HG02798 (cell line): ENCODE results near the gene KCNJ16.

Experiments
- ATAC-seq: cut with Tn5 transposase; IDR thresholded peaks from one replicate; pipeline ENCODE4 v1.9.1; 2021; ENCODE audit warnings: mild to moderate bottlenecking; ENCODE audit not compliant: unreplicated experiment, poor library complexity

Gene KCNJ16

DNA sequence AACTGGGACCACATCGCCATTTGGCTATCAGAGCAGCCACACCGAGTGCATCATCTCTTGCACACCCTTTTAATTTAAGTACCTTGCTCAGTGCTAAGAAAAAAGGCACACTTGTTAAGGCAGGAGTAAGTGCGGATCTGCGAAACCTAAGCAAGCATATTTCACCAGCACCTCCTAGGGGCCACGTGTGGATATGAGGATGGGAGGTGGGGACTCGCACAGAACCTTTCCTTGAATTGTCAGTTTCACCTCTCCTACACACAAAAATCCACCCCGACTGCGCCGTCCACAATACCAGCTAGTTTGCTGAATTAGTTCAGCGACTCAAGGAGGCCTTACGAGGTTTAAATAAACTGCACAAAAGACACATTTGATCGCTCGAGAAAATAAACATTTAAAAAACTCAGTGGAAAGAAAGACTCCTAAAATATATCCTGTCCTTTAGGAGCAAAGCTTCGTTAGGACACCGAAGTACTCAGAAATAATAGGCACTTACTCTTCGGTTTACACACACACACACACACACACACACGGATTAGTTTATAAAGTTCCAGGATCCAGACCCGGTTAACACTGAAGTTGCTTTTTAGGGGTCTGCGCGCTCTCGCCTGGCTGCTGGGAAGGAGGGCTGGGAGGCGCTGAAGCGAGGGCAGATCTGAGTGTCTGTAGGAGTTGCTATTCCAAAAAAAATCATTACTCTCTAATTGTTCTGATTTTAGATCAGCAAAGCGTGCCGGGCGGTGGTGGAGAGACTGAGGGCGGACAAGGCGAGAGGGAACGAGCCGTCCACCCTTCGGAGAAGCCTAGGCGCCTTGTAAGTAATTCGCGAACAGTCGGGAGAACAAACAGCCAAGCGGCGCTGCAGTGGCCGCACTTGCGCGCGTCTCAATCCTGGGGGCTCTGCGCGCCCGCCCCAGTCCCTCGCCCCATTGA, 93.3 kb downstream of the KCNJ16 start:
- ATAC-seq: peak; percentile 5

DNA sequence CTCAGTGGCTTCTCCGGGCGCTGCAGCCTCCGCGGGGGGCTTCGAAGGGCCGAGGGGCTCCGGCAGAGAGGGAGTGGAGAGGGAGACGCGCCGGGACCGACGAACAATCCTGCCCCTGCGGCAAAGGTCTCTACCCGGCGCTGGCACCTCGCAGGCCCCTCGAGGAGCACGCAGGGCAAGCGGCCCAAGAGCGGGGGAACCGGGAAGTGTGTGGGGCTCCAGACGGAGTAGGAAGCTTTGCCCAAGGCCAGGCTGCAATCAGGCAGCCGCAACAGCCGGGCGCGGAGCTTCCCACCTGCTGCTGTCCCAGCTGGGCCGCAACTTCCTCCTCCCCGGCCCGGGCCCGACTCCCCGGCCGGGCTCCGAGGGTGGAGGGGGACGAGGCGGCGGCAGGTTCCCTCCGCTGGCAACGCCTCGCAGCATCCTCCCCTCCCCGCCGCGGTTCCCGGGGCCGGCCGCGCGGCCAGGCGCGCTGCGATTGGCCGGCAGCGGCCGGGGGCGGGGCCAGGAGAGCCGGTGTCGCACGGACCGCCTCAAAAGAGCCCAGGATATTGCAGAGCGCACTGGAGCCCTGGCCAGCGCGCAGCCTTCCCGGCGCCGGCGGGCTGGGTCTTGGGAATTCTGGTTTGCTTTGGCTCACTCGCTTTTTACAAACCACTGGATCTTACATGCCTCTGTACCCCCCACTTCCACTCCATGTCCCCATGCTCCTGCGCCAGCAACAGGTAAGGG, 94.1 kb downstream of the KCNJ16 start, which contains the start of gene KCNJ2:
Gene KCNJ2, plus strand, starts transcription at position 556 of the 732 bp plus-strand sequence. CDS start 5,508 bp downstream, outside the sequence.
- peak; percentile 97 for ATAC-seq

DNA sequence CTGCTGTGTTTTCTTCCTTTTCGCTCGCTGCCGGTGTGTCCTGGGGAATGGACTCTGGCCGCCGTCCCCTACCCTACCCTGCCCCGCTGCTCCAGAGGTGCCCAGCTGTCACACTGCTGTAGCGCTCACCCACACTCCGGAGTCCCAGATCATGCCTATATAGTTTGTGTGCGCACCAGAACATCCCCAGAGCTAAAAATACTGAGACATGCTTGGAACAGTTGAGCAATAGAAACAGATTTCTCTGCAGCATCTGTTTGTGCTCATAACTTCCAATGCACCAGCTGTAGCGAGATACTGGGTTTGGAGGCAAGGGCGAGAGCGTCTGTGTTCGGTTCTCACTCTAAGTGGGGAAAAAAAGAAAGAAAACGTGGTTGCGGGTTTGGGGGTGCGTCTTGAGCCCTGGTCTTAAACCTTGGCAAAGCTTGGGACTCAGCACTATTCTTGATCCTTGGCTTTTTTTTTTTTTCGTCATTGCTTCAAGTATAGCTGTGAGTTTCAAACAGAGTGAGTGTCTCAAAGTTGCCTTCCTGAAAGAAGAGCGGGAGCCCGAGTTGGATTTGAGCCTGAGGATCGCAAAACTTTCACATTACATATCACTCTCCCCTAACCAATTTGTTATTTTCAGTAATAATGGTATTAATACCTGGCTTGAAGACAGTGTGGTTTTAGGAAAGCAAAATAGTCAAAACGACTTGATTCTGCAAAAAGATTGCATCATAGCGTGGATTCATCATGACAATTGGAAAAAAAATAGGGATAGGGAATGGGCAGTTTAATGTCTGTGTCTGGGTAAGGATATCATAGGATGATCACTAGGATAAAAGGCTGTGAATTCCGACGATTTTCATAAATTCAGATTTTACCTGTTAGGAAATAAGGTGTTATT, 94.9 kb downstream of the KCNJ16 start:
- ATAC-seq: no peak

DNA sequence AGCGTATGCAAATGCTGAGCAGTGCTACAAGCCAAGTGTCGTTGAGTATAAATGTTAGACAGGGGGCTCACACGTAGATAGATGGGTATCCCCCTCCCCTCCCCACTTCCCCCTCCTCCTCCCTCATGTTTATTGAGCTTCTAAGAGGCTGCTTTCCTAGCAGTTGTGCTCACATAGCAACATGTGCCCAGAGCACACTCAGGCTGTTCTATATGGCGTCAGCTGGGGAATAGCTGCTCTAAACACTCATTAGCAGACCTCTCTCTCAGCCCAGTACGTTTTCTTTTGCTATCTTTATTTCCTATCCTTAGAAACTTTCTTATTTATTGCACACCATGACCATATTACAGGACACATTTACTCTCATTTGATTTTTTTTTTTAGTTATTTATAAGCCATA, 96.1 kb downstream of the KCNJ16 start:
- no peak for ATAC-seq

DNA sequence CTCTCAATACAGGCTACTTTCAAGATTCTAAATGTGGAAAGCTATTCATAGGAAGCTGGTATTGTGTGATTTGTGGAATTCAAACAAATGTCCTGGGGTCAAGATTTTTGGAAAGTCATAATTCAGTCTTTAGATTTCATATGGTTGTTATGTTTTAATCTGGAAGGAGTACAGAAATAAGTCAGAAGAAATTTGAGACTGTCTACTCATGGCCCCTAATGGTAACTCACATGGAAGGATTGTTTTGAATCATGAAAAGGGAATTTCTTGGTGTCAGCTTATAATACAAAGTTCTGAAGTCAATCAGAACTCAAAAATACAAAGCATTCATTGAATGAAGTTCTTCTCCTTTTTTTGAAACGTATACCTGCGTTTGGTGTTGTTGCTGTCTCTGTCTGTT, 97.4 kb downstream of the KCNJ16 start:
- no peak for ATAC-seq

DNA sequence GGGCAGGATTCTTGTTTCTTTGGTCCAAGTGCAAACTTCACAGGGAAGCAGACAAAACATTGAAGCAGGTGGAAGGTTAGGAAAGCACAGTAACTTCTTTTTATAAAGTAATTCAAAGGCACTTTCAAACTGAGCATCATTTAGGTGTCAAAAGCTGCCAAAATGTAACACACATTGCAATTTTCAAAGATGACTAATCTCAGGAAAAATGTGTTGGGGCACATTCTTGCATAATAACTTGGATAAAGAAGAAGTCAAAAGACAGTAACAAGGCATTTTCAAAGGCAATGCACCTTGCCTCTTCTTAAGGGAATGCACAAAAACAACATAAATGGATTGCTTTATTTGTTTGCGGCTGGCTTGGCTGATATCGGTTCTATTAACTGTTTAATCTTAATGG, 97.9 kb downstream of the KCNJ16 start:
- ATAC-seq: no peak

DNA sequence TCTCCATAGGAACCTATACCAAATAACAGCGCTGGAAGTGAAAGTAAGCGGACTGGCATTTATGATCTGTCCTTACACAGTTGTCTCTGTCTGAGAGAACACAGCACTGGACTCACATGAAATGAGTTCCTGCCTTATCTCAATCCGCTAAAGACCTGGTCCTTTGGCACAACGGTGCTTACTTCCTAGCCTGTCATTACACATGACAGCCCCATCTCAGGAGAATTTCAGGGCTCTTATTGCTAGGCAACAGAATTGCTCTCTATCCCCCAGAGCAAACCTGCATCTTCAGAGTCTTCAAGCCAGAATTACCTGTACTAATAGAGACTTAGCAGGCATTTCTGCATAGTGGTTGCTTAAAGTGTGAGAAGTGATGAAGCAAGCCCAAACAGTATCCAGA, 98.7 kb downstream of the KCNJ16 start:
- no peak for ATAC-seq

DNA sequence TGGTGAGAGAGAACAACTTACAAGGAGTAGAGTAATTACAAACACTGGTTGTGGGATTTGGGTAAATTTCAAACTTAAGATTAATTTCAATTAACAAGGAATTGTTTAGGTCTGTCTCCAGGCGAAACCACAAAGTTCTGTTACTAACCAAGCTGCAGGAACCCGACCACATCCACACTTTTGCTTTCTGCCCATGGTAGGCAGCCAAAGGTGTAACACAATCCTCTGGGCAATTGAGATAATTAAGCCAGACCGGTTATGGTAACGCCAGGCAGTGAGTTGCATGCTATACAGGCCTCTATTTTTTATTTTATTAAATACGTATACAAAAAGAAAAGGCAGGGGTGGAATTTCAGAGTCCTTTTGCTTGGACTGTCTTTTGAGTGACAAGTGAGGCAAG, 106.4 kb downstream of the KCNJ16 start:
- ATAC-seq: no peak

DNA sequence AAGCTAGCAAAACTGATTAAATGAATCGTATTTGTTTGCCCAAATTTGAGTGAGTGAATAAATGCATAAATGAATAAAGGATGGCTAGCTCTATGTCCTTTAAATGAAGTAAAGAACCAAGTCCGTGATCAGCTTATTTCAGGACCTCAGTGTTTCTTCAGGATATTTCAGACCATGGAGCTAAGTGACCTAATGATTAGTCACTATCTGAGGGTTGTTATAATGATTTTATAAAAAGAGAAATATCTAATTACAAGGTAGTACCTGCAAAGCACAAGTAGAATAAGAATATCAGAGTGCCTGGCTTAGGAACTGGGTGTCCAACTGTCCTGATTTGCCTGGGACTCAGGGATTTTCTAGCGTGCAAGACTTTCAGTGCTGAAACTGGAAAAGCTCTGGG, 106.8 kb downstream of the KCNJ16 start:
- ATAC-seq: no peak

DNA sequence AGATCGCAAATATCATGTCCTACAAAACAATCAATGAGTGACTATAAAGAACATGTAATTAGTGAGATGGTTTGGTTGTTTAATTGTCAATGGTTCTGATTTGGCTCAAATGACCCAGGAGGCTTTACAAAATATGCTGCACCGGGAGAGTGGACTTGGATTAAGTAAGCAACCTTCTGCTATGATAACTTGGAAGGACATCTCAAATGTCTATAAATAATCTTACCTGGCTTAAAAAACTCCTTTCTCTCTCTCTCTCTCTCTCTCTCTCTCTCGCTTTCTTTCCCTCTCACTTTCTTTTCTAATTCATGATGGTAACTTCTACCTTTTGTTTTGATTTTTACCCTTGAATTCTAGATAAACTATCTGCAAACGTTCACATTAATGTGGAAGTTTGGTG, 108.5 kb downstream of the KCNJ16 start:
- ATAC-seq: no peak

DNA sequence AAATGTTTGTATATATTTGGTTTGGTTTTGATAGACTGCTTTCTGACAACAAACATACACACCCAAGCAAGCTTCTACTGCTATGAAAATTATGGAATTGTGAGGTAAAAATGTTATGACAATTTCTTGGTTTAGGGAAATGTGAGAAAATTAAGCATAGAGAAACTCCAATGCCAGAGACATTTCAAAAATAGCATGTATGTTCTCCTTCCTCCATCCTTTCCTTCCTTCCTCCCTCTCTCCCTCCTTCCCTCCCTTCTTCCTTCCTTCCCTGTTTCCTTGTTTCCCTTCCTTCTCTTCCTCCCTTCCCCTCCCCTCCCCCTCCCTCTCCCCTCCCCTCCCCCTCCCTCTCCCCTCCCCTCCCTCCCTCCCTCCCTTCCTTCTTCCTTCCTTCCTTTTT, 109.2 kb downstream of the KCNJ16 start:
- no peak for ATAC-seq

DNA sequence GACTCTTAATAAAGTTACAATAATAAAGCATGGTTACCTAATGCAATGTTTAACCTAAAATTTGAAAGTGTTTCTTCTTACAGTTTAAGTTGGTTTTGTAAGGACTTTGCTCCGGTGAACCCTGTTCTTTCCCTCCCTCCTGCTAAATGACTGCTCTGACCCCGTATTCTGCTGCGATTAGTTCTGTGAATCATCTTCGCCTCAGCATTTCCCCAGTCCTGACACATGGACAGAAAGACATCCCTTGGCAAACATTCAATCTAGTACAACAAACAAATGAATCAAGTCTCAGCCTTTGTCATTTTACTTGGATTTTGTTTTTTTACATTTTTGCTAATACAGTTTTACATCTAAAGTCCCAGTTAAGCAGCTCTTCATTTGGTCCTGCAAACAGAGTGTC, 109.7 kb downstream of the KCNJ16 start:
- no peak for ATAC-seq
